Smooth muscle cell (in vitro differentiated cells): ENCODE results near the gene SMURF1. TPM values are rescaled to one million over a fixed set of nuclear protein-coding genes. Genes with fewer than 3 reads are reported as not detected.

ENCODE experiments used
- DNase-seq: peaks from one replicate; lab custom pipeline; 2025; ENCODE audit not compliant: unreplicated experiment; lab: John Stamatoyannopoulos, UW
- H2AFZ ChIP-seq: fragments of 200-600 bp; sonication (generic); 2 replicates; pipeline ENCODE4 v1.6.0; 2016; ENCODE audit warnings: antibody characterized with exemption, low read depth, mild to moderate bottlenecking
- H3F3A ChIP-seq: fragments of 200-600 bp; sonication (generic); 2 replicates; pipeline ENCODE4 v1.6.0; 2017; ENCODE audit warnings: antibody characterized with exemption, low read depth
- H3K27ac ChIP-seq: fragments of 200-600 bp; sonication (generic); 2 replicates; pipeline ENCODE4 v1.5.1; 2016; ENCODE audit warnings: low read depth, mild to moderate bottlenecking
- H3K27me3 ChIP-seq: fragments of 200-600 bp; sonication (generic); 2 replicates; pipeline ENCODE4 v1.6.1; 2016; ENCODE audit warnings: low read depth, mild to moderate bottlenecking
- H3K36me3 ChIP-seq: fragments of 200-600 bp; sonication (generic); 2 replicates; pipeline ENCODE4 v1.5.1; 2016; ENCODE audit warnings: low read depth
- H3K4me1 ChIP-seq: fragments of 200-600 bp; sonication (generic); 2 replicates; pipeline ENCODE4 v1.5.1; 2016; ENCODE audit warnings: low read depth
- H3K4me2 ChIP-seq: fragments of 200-600 bp; sonication (generic); 2 replicates; pipeline ENCODE4 v1.6.0; 2016; ENCODE audit warnings: mild to moderate bottlenecking
- H3K4me3 ChIP-seq: fragments of 200-600 bp; sonication (generic); 2 replicates; pipeline ENCODE4 v1.5.1; 2016; ENCODE audit warnings: mild to moderate bottlenecking
- H3K79me2 ChIP-seq: fragments of 200-600 bp; sonication (generic); 2 replicates; pipeline ENCODE4 v1.6.0; 2016; ENCODE audit warnings: low read depth, mild to moderate bottlenecking
- H3K9ac ChIP-seq: fragments of 200-600 bp; sonication (generic); 2 replicates; pipeline ENCODE4 v1.6.0; 2016; ENCODE audit warnings: low read depth
- H3K9me3 ChIP-seq: fragments of 200-600 bp; sonication (generic); replicated peaks from 2 replicates; pipeline ENCODE4 v1.5.1; 2016; ENCODE audit warnings: low read depth
- H4K20me1 ChIP-seq: fragments of 200-600 bp; sonication (generic); 2 replicates; pipeline ENCODE4 v1.6.0; 2016; ENCODE audit warnings: low read depth
- CTCF ChIP-seq: fragments of 200-600 bp; sonication (generic); IDR thresholded peaks from 2 replicates; pipeline ENCODE4 v1.5.1; 2017; ENCODE audit warnings: borderline replicate concordance, mild to moderate bottlenecking, antibody characterized with exemption; ENCODE audit not compliant: insufficient read depth, poor library complexity, severe bottlenecking
- WGBS: methylation state at CpG from one replicate; pipeline ENCODE4 v1.1.7; 2016; ENCODE audit warnings: low lambda C conversion rate; 5-methylcytosine and 5-hydroxymethylcytosine counted together
- polyA plus RNA-seq: library from polyadenylated mRNA; unstranded; fragments of >200 nt; fragmentation: Nextera tagmentation; extraction: Ambion mirVana; gene quantifications from 2 replicates; pipeline ENCODE4 v1.2.1, GENCODE V29; 2016
- total RNA-seq: library from RNA; depleted of rRNA; stranded (reverse); fragments of >200 nt; gene quantifications from 2 replicates; pipeline ENCODE4 v1.2.3, GENCODE V29; 2014

The SMURF1 gene
- total and polyA plus RNA-seq, 2 experiments from 2014 or later: 17.5 to 28.5 TPM

GRCh38 chr7:99133766-99134564, 9.9 kb downstream of the SMURF1 start:
- Histone ChIP-seq H3K79me2 (peaks cover 99% of the 10 kb centered on the region), H2AFZ (no peak overlapping the region), H4K20me1 (peaks cover 100% of the 10 kb centered on the region), H3F3A (peaks cover 10% of the 10 kb centered on the region), H3K36me3 (no peaks in the 10 kb centered on the region), H3K4me2 (peak overlapping the region; percentile 69), H3K4me3 (no peak overlapping the region), H3K27ac (peak overlapping the region; percentile 63), H3K9me3 (no peaks in the 10 kb centered on the region), H3K27me3 (no peaks in the 10 kb centered on the region), H3K9ac (no peak overlapping the region), H3K4me1 (peaks cover 18% of the 10 kb centered on the region)
- no peak for DNase-seq
- TF ChIP-seq CTCF: no peak
- 63% methylated on average over 9 of the region's 9 CpGs for WGBS

- no peak overlapping the region for H3K9ac ChIP-seq
- H3K9me3 ChIP-seq: no peaks in the 10 kb centered on the region
- TF ChIP-seq CTCF: no peak
- H3K27ac ChIP-seq: peak overlapping the region; percentile 63
- no peak for DNase-seq
- H3K4me2 ChIP-seq: peak overlapping the region; percentile 69
- peaks cover 12% of the 10 kb centered on the region for H3K4me1 ChIP-seq
- H2AFZ ChIP-seq: no peak overlapping the region
- no peak overlapping the region for H3K4me3 ChIP-seq
- WGBS: 46% methylated on average over 8 of the region's 8 CpGs
- H3K36me3 ChIP-seq: no peaks in the 10 kb centered on the region
- H3F3A ChIP-seq: peaks cover 4% of the 10 kb centered on the region
- H3K79me2 ChIP-seq: peaks cover 99% of the 10 kb centered on the region
- peaks cover 100% of the 10 kb centered on the region for H4K20me1 ChIP-seq
- no peaks in the 10 kb centered on the region for H3K27me3 ChIP-seq
These were observed 11.2 kb downstream of the SMURF1 start for GRCh38 chr7:99132595-99133321.

DNA sequence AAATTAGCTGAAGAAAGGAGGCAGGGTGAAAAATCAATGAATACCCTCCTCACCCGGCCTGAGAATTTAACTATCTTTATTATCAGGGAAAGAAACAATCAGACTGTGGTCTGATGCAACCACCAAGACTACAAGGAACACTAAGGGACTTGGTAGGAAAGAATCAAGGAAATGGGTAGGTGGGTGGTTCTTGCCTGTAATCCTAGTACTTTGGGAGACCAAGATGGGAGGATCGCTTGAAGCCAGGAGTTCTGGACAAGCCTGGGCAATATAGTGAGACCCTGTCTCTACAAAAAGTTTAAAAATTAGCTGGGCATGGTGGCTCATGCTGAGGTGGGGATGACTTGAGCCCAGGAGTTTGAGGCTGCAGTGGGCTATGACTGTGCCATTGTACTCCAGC, 12.6 kb downstream of the SMURF1 start:
- H2AFZ ChIP-seq: no peak overlapping the region
- H3K36me3 ChIP-seq: no peaks in the 10 kb centered on the region
- no peak overlapping the region for H3K4me3 ChIP-seq
- H3K4me2 ChIP-seq: no peak overlapping the region
- no peaks in the 10 kb centered on the region for H3K9me3 ChIP-seq
- H3K27me3 ChIP-seq: no peaks in the 10 kb centered on the region
- 91% methylated on average over 2 of the region's 2 CpGs for WGBS
- TF ChIP-seq CTCF: no peak
- peaks cover 98% of the 10 kb centered on the region for H4K20me1 ChIP-seq
- DNase-seq: no peak
- peaks cover 100% of the 10 kb centered on the region for H3K79me2 ChIP-seq
- no peak overlapping the region for H3K9ac ChIP-seq
- H3K27ac ChIP-seq: no peak overlapping the region
- peaks cover 17% of the 10 kb centered on the region for H3K4me1 ChIP-seq
- peaks cover 4% of the 10 kb centered on the region for H3F3A ChIP-seq
